A549 (cell line): ENCODE data around the gene PRX. TPM values are rescaled to one million over a fixed set of nuclear protein-coding genes. Genes with fewer than 3 reads are reported as not detected.

Experiments
- ATAC-seq, 2 experiments: fragments of 200-7000 bp in 1 of 2; fragments of >200 bp in 1 of 2; cut with Nextera tagmentation in 1 of 2; cut with Tn5 transposase in 1 of 2; 3 replicates each; pipeline versions ENCODE4 v1.8.0 to v1.9.1; 2018 to 2020; ENCODE audit warnings: mild to moderate bottlenecking in 1 of 2, moderate library complexity in 1 of 2
- CTCF ChIA-PET: fragments of 300-600 bp; sonication (Branson Sonifier 250); formaldehyde crosslinking; extraction: SDS; loops from one replicate; lab custom pipeline; 2021; ENCODE audit warnings: antibody characterized with exemption, inconsistent platforms; lab: Yijun Ruan, JAX
- POLR2A ChIA-PET: fragments of 350-600 bp; formaldehyde crosslinking; extraction: SDS; loops from one replicate; lab custom pipeline; 2021; ENCODE audit warnings: antibody characterized with exemption, inconsistent platforms; lab: Yijun Ruan, JAX
- DNase-seq, 2 experiments: peaks; one replicate each; pipeline versions ENCODE4 v3.0.0 to v3.0.0-alpha.2; 2011 to 2016; ENCODE audit warnings: low read depth in 1 of 2, low spot score in 1 of 2
- FAIRE-seq: peaks from 2 replicates; lab custom pipeline; 2011; peaks lifted over from hg19 to GRCh38; lab: Jason Lieb, UNC
- H3K27ac ChIP-seq, 2 experiments: fragments of >200 bp; sonication (Bioruptor Twin); formaldehyde crosslinking; 3 replicates each; pipeline ENCODE4 v1.5.1; 2016 to 2017
- H3K4me1 ChIP-seq: fragments of >200 bp; sonication (Bioruptor Twin); formaldehyde crosslinking; 3 replicates; pipeline ENCODE4 v1.6.1; 2016
- H3K4me2 ChIP-seq: fragments of >200 bp; sonication (Bioruptor Twin); formaldehyde crosslinking; 3 replicates; pipeline ENCODE4 v1.6.1; 2016
- H3K4me3 ChIP-seq: fragments of >200 bp; sonication (Bioruptor Twin); formaldehyde crosslinking; 3 replicates; pipeline ENCODE4 v1.5.1; 2016
- H3K9me3 ChIP-seq: fragments of >200 bp; sonication (Bioruptor Twin); formaldehyde crosslinking; 3 replicates; pipeline ENCODE4 v1.6.1; 2016
- BHLHE40 ChIP-seq: IDR thresholded peaks from 2 replicates; pipeline ENCODE4 v1.6.1; 2012; ENCODE audit warnings: low read depth, low read length, inconsistent platforms
- CBX2 ChIP-seq: fragments of 200-600 bp; sonication (generic); IDR thresholded peaks from 2 replicates; pipeline ENCODE4 v1.6.1; 2016; ENCODE audit warnings: low read depth, mild to moderate bottlenecking, borderline replicate concordance
- CEBPB ChIP-seq, 2 experiments: fragments of >200 bp in 1 of 2; sonication (Bioruptor Twin) in 1 of 2; formaldehyde crosslinking in 1 of 2; IDR thresholded peaks; 2 replicates each; pipeline ENCODE4 v1.6.1; 2012 to 2016
- CHD2 ChIP-seq: fragments of 150-350 bp; IDR thresholded peaks from 2 replicates; pipeline ENCODE4 v1.6.1; 2014; ENCODE audit warnings: low read length; ENCODE audit not compliant: partially characterized antibody
- EHMT2 ChIP-seq: fragments of 200-600 bp; sonication (generic); IDR thresholded peaks from 2 replicates; pipeline ENCODE4 v1.6.1; 2016; ENCODE audit warnings: antibody characterized with exemption, low read depth, mild to moderate bottlenecking, moderate library complexity
- FOSB ChIP-seq: fragments of 250-450 bp; sonication (Bioruptor Pico); IDR thresholded peaks from 2 replicates; pipeline ENCODE4 v1.5.0; 2020; ENCODE audit warnings: mild to moderate bottlenecking, moderate library complexity
- HDAC2 ChIP-seq: fragments of 200-600 bp; sonication (generic); IDR thresholded peaks from 2 replicates; pipeline ENCODE4 v1.6.1; 2016
- HEYL ChIP-seq: fragments of 250-450 bp; sonication (Bioruptor Pico); IDR thresholded peaks from 2 replicates; pipeline ENCODE4 v1.8.0; 2021; ENCODE audit warnings: mild to moderate bottlenecking, moderate library complexity
- HOXB13 ChIP-seq: fragments of 250-450 bp; sonication (Bioruptor Pico); IDR thresholded peaks from 2 replicates; pipeline ENCODE4 v1.5.0; 2020; ENCODE audit warnings: low read depth, mild to moderate bottlenecking, moderate library complexity
- KDM1A ChIP-seq: fragments of 200-600 bp; sonication (generic); IDR thresholded peaks from 2 replicates; pipeline ENCODE4 v1.6.1; 2016; ENCODE audit warnings: low read depth, mild to moderate bottlenecking
- KDM5A ChIP-seq: fragments of 200-600 bp; sonication (generic); IDR thresholded peaks from 2 replicates; pipeline ENCODE4 v1.6.1; 2016; ENCODE audit warnings: antibody characterized with exemption, mild to moderate bottlenecking
- MAZ ChIP-seq: fragments of 150-350 bp; IDR thresholded peaks from 2 replicates; pipeline ENCODE4 v1.6.1; 2014; ENCODE audit warnings: antibody characterized with exemption, low read depth, low read length, borderline replicate concordance
- MYC ChIP-seq: IDR thresholded peaks from 2 replicates; pipeline ENCODE4 v1.6.1; 2012; ENCODE audit warnings: mild to moderate bottlenecking, inconsistent platforms, low read length, improper control_type of control experiment, borderline replicate concordance
- PHF8 ChIP-seq: fragments of 200-600 bp; sonication (generic); IDR thresholded peaks from 2 replicates; pipeline ENCODE4 v1.6.1; 2016; ENCODE audit warnings: low read depth, mild to moderate bottlenecking, antibody characterized with exemption, moderate library complexity, borderline replicate concordance
- POLR2A ChIP-seq: IDR thresholded peaks from 2 replicates; pipeline ENCODE4 v1.6.1; 2012; ENCODE audit warnings: mild to moderate bottlenecking, low read length
- RCOR1 ChIP-seq: fragments of 150-350 bp; IDR thresholded peaks from 2 replicates; pipeline ENCODE4 v1.6.1; 2014; ENCODE audit warnings: antibody characterized with exemption, low read length, low read depth
- RFX5 ChIP-seq: fragments of 450-650 bp; IDR thresholded peaks from 2 replicates; pipeline ENCODE4 v1.7.1; 2014; ENCODE audit warnings: antibody characterized with exemption, mild to moderate bottlenecking, moderate library complexity
- SMC3 ChIP-seq: fragments of >200 bp; sonication (Bioruptor Twin); formaldehyde crosslinking; IDR thresholded peaks from 3 replicates; pipeline ENCODE4 v1.6.1; 2018; ENCODE audit warnings: inconsistent platforms
- TFCP2L1 ChIP-seq: fragments of 250-450 bp; sonication (Bioruptor Pico); IDR thresholded peaks from 2 replicates; pipeline ENCODE4 v1.5.0; 2021; ENCODE audit warnings: mild to moderate bottlenecking
- TP53 ChIP-seq: fragments of 250-450 bp; sonication (Bioruptor Pico); IDR thresholded peaks from 2 replicates; pipeline ENCODE4 v1.5.0; 2021; ENCODE audit warnings: mild to moderate bottlenecking, moderate library complexity
- ZC3H11A ChIP-seq: fragments of 450-650 bp; IDR thresholded peaks from 2 replicates; pipeline ENCODE4 v1.6.1; 2014; ENCODE audit warnings: antibody characterized with exemption, mild to moderate bottlenecking
- ZFP36 ChIP-seq: fragments of 450-650 bp; IDR thresholded peaks from 2 replicates; pipeline ENCODE4 v1.6.1; 2014; ENCODE audit warnings: borderline replicate concordance; ENCODE audit not compliant: partially characterized antibody
- WGBS: methylation state at CpG from one replicate; pipeline ENCODE4 v1.1.6; 2017; ENCODE audit errors: missing lambda C conversion rate; 5-methylcytosine and 5-hydroxymethylcytosine counted together
- polyA plus RNA-seq, 4 experiments: library from polyadenylated mRNA; depleted of rRNA in 3 of 4; stranded (reverse); fragments of >200 nt; fragmentation: RNase III in 1 of 4; extraction: RNeasy Plus Mini Kit Qiagen cat#74134 plus additional on column Dnase treatment in 1 of 4; gene quantifications; 2 replicates in 3 of 4; 3 replicates in 1 of 4; pipeline ENCODE4 v1.2.3, GENCODE V29; 2011 to 2017
- TF ChIP-seq, protein P1 (sequence below): fragments of 450-650 bp; IDR thresholded peaks from 2 replicates; pipeline ENCODE4 v1.6.1; 2014; ENCODE audit warnings: antibody characterized with exemption
- TF ChIP-seq, protein P2 (sequence below): fragments of 150-350 bp; IDR thresholded peaks from 2 replicates; pipeline ENCODE4 v1.6.1; 2014; ENCODE audit warnings: low read depth, mild to moderate bottlenecking, low read length
- TF ChIP-seq, protein P3 (sequence below): fragments of 200-600 bp; sonication (generic); IDR thresholded peaks from 2 replicates; pipeline ENCODE4 v1.6.1; 2016; ENCODE audit warnings: antibody characterized with exemption, mild to moderate bottlenecking, moderate library complexity
- TF ChIP-seq, protein P4 (sequence below): fragments of 250-450 bp; sonication (Bioruptor Pico); IDR thresholded peaks from 2 replicates; pipeline ENCODE4 v1.5.0; 2021; ENCODE audit warnings: mild to moderate bottlenecking, moderate library complexity, borderline replicate concordance
- TF ChIP-seq, protein P5 (sequence below): IDR thresholded peaks from 2 replicates; pipeline ENCODE4 v1.6.1; 2012
- TF ChIP-seq, protein P6 (sequence below): IDR thresholded peaks from 2 replicates; pipeline ENCODE4 v1.6.1; 2012; ENCODE audit warnings: low read depth, borderline replicate concordance

The PRX gene
- polyA plus RNA-seq, 2 of the 4 experiments (the other 2 are of a cell fraction), result 1.6 to 1.8 TPM

DNA sequence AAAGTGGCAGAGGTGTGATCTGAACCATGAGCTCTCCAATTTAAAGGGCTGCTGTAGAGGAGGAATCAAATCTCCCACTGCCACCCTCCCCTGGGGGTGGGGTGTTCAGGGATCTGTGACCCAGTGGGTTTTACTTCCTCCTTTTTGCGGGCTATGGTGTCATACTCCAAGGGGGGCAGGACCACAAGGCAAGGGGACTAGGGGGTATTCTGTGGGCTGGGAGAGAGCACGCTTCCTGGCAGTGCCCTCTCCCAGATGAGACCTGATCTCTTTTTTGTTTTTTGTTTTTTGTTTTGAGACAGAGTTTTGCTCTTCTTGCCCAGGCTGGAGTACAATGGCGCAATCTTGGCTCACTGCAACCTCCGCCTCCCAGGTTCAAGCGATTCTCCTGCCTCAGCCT is 54.4 kb downstream of the PRX start:
- FAIRE-seq, result no peak
- no peaks in the 10 kb centered on the region for H3K9me3 ChIP-seq
- DNase-seq, result no peak
- H3K4me3 ChIP-seq, result no peak overlapping the region
- no peak overlapping the region for H3K27ac ChIP-seq
- WGBS, result 92% methylated on average over 5 of the region's 5 CpGs
- no peaks in the 10 kb centered on the region for H3K4me1 ChIP-seq
- ChIA-PET CTCF (interaction anchor here (2.1 kb wide), 1 partner anchor 53 kb away, joined by 11 read pairs; no protein-coding TSS in a partner anchor), POLR2A (interaction anchor here (1.0 kb wide), 1 partner anchor 11 kb away, joined by 9 read pairs; the partner anchor contains the start of genes C19orf47 and PLD3)
- TF ChIP-seq HEYL (no peak), CEBPB (IDR thresholded peaks at IDR 0.05) (no peak), CBX2 (no peak), HOXB13 (CRISPR knock-in tag) (no peak), RFX5 (no peak), KDM1A (no peak), TFCP2L1 (no peak), HDAC2 (no peak), KDM5A (no peak), MYC (no peak), PHF8 (no peak), ZFP36 (no peak), BHLHE40 (no peak), EHMT2 (no peak), FOSB (CRISPR knock-in tag) (no peak), SMC3 (no peak)
- TF ChIP-seq, protein P1, sequence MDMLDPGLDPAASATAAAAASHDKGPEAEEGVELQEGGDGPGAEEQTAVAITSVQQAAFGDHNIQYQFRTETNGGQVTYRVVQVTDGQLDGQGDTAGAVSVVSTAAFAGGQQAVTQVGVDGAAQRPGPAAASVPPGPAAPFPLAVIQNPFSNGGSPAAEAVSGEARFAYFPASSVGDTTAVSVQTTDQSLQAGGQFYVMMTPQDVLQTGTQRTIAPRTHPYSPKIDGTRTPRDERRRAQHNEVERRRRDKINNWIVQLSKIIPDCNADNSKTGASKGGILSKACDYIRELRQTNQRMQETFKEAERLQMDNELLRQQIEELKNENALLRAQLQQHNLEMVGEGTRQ, result no peak
- TF ChIP-seq, protein P2, sequence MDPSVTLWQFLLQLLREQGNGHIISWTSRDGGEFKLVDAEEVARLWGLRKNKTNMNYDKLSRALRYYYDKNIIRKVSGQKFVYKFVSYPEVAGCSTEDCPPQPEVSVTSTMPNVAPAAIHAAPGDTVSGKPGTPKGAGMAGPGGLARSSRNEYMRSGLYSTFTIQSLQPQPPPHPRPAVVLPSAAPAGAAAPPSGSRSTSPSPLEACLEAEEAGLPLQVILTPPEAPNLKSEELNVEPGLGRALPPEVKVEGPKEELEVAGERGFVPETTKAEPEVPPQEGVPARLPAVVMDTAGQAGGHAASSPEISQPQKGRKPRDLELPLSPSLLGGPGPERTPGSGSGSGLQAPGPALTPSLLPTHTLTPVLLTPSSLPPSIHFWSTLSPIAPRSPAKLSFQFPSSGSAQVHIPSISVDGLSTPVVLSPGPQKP, result no peak
- TF ChIP-seq, protein P3, sequence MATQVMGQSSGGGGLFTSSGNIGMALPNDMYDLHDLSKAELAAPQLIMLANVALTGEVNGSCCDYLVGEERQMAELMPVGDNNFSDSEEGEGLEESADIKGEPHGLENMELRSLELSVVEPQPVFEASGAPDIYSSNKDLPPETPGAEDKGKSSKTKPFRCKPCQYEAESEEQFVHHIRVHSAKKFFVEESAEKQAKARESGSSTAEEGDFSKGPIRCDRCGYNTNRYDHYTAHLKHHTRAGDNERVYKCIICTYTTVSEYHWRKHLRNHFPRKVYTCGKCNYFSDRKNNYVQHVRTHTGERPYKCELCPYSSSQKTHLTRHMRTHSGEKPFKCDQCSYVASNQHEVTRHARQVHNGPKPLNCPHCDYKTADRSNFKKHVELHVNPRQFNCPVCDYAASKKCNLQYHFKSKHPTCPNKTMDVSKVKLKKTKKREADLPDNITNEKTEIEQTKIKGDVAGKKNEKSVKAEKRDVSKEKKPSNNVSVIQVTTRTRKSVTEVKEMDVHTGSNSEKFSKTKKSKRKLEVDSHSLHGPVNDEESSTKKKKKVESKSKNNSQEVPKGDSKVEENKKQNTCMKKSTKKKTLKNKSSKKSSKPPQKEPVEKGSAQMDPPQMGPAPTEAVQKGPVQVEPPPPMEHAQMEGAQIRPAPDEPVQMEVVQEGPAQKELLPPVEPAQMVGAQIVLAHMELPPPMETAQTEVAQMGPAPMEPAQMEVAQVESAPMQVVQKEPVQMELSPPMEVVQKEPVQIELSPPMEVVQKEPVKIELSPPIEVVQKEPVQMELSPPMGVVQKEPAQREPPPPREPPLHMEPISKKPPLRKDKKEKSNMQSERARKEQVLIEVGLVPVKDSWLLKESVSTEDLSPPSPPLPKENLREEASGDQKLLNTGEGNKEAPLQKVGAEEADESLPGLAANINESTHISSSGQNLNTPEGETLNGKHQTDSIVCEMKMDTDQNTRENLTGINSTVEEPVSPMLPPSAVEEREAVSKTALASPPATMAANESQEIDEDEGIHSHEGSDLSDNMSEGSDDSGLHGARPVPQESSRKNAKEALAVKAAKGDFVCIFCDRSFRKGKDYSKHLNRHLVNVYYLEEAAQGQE, result no peak
- TF ChIP-seq, protein P4, sequence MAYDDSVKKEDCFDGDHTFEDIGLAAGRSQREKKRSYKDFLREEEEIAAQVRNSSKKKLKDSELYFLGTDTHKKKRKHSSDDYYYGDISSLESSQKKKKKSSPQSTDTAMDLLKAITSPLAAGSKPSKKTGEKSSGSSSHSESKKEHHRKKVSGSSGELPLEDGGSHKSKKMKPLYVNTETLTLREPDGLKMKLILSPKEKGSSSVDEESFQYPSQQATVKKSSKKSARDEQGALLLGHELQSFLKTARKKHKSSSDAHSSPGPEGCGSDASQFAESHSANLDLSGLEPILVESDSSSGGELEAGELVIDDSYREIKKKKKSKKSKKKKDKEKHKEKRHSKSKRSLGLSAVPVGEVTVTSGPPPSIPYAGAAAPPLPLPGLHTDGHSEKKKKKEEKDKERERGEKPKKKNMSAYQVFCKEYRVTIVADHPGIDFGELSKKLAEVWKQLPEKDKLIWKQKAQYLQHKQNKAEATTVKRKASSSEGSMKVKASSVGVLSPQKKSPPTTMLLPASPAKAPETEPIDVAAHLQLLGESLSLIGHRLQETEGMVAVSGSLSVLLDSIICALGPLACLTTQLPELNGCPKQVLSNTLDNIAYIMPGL (CRISPR knock-in tag), result no peak
- no peak overlapping the region for H3K4me2 ChIP-seq
- ATAC-seq, result no peak

DNA sequence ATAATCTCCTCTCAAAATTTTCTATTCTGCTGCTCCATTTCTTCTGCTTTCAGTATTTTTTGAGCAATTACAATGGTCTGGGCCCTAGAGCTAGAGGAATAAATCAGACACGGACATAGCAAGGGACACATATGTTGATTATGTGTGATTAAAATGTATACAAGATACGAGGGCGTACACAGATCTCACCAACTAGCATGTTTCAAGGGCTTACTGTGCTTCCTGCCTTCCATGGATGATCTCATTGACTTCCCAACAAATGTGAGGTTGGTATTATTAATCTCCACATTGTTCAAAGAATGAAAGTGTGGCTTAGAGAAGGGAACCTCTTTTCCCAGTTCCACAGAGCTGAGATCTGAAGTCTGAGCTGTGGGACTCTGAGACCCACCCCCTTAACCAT is 55.5 kb downstream of the PRX start:
- POLR2A ChIA-PET, result no interaction called here
- FAIRE-seq, result peak; percentile 77
- no peaks in the 10 kb centered on the region for H3K9me3 ChIP-seq
- no peak overlapping the region for H3K4me2 ChIP-seq
- CTCF ChIA-PET, result interaction anchor here (1.5 to 2.5 kb wide), 4 partner anchors 8 to 99 kb away, joined by 4 to 11 read pairs (median 9); no protein-coding TSS in a partner anchor
- no peaks in the 10 kb centered on the region for H3K4me1 ChIP-seq
- H3K4me3 ChIP-seq, result no peak overlapping the region
- WGBS, result 79% methylated on average over 3 of the region's 3 CpGs
- no peak for DNase-seq
- H3K27ac ChIP-seq, result no peak overlapping the region
- ATAC-seq, result no peak
- no peak for TF ChIP-seq ZC3H11A
- TF ChIP-seq, protein P5, sequence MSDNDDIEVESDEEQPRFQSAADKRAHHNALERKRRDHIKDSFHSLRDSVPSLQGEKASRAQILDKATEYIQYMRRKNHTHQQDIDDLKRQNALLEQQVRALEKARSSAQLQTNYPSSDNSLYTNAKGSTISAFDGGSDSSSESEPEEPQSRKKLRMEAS, result no peak
- no peak for TF ChIP-seq POLR2A
- no peak for TF ChIP-seq KDM1A
- no peak for TF ChIP-seq ZFP36
- no peak for TF ChIP-seq CBX2
- TF ChIP-seq TP53, result no peak
- no peak for TF ChIP-seq CHD2
- no peak for TF ChIP-seq MAZ
- TF ChIP-seq, protein P6, sequence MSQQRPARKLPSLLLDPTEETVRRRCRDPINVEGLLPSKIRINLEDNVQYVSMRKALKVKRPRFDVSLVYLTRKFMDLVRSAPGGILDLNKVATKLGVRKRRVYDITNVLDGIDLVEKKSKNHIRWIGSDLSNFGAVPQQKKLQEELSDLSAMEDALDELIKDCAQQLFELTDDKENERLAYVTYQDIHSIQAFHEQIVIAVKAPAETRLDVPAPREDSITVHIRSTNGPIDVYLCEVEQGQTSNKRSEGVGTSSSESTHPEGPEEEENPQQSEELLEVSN, result no peak
- no peak for TF ChIP-seq RCOR1
- TF ChIP-seq MYC, result no peak
- TF ChIP-seq, protein P4 (CRISPR knock-in tag), result no peak
